GM23248 (cell line): ENCODE results near the gene OAS1. TPM values are rescaled to one million over a fixed set of nuclear protein-coding genes. Genes with fewer than 3 reads are reported as not detected.
A peak's percentile ranks its signal among the peaks of the same experiment; 100 is the strongest.
"Not testable (repeated sequence)": the region's sequence is repeated elsewhere in the genome, so short reads cannot be mapped to it uniquely, and the experiment has no call there.

Experiments used
- DNase-seq: peaks from one replicate; pipeline ENCODE4 v3.0.0-alpha.2; 2015
- H2AFZ ChIP-seq: fragments of 200-600 bp; sonication (generic); 2 replicates; pipeline ENCODE4 v1.6.1; 2016; ENCODE audit warnings: antibody characterized with exemption
- H3F3A ChIP-seq: fragments of 200-600 bp; sonication (generic); 2 replicates; pipeline ENCODE4 v1.6.1; 2016; ENCODE audit warnings: mild to moderate bottlenecking, antibody characterized with exemption, mixed run types; ENCODE audit not compliant: insufficient read depth
- H3K27ac ChIP-seq: fragments of 200-600 bp; sonication (generic); 2 replicates; pipeline ENCODE4 v1.5.1; 2016; ENCODE audit warnings: mild to moderate bottlenecking
- H3K27me3 ChIP-seq: fragments of 200-600 bp; sonication (generic); replicated peaks from 2 replicates; pipeline ENCODE4 v1.6.1; 2016; ENCODE audit warnings: mild to moderate bottlenecking; ENCODE audit not compliant: insufficient read depth
- H3K36me3 ChIP-seq: fragments of 200-600 bp; sonication (generic); 2 replicates; pipeline ENCODE4 v1.6.1; 2016; ENCODE audit warnings: low read depth, mild to moderate bottlenecking
- H3K4me1 ChIP-seq: fragments of 200-600 bp; sonication (generic); 2 replicates; pipeline ENCODE4 v1.6.1; 2016; ENCODE audit warnings: mild to moderate bottlenecking; ENCODE audit not compliant: insufficient read depth
- H3K4me2 ChIP-seq: fragments of 200-600 bp; sonication (generic); one replicate; pipeline ENCODE4 v1.6.1; 2016; ENCODE audit warnings: mild to moderate bottlenecking; ENCODE audit not compliant: unreplicated experiment
- H3K4me3 ChIP-seq: fragments of 200-600 bp; sonication (generic); 2 replicates; pipeline ENCODE4 v1.5.1; 2016; ENCODE audit warnings: mild to moderate bottlenecking
- H3K79me2 ChIP-seq: fragments of 200-600 bp; sonication (generic); 2 replicates; pipeline ENCODE4 v1.6.1; 2016; ENCODE audit warnings: mild to moderate bottlenecking; ENCODE audit not compliant: insufficient read depth
- H3K9ac ChIP-seq: fragments of 200-600 bp; sonication (generic); 2 replicates; pipeline ENCODE4 v1.6.1; 2016; ENCODE audit warnings: mild to moderate bottlenecking
- H3K9me2 ChIP-seq: fragments of 200-600 bp; sonication (generic); 2 replicates; pipeline ENCODE4 v1.6.1; 2016; ENCODE audit warnings: mixed run types, mild to moderate bottlenecking, moderate library complexity; ENCODE audit not compliant: insufficient read depth
- H3K9me3 ChIP-seq: fragments of 200-600 bp; sonication (generic); one replicate; pipeline ENCODE4 v1.6.1; 2017; ENCODE audit warnings: low read depth
- H4K20me1 ChIP-seq: fragments of 200-600 bp; sonication (generic); 2 replicates; pipeline ENCODE4 v1.6.0; 2016; ENCODE audit not compliant: insufficient read depth
- EZH2 ChIP-seq: fragments of 200-600 bp; sonication (generic); IDR thresholded peaks from 2 replicates; pipeline ENCODE4 v1.6.1; 2018; ENCODE audit warnings: antibody characterized with exemption, mild to moderate bottlenecking; ENCODE audit not compliant: insufficient read depth, poor library complexity, severe bottlenecking
- EZH2phosphoT487 ChIP-seq: fragments of 200-600 bp; sonication (generic); IDR thresholded peaks from 2 replicates; pipeline ENCODE4 v1.6.1; 2018; ENCODE audit warnings: antibody characterized with exemption, moderate library complexity, mild to moderate bottlenecking, low read depth; ENCODE audit not compliant: insufficient read depth
- WGBS, 2 experiments: methylation state at CpG; one replicate each; pipeline ENCODE4 v1.1.6; 2015 to 2017; ENCODE audit warnings: low lambda C conversion rate in 2 of 2, low coverage in 1 of 2; ENCODE audit errors: missing lambda C conversion rate in 2 of 2; 5-methylcytosine and 5-hydroxymethylcytosine counted together
- in situ Hi-C: fragments of 300-500 bp; cut with MboI; formaldehyde crosslinking; loops from 2 replicates; pipeline ENCODE4 v1.15.0; 2020
- polyA plus RNA-seq: library from polyadenylated mRNA; unstranded; fragments of >200 nt; fragmentation: Nextera tagmentation; extraction: Ambion mirVana; gene quantifications from 2 replicates; pipeline ENCODE4 v1.2.1, GENCODE V29; 2016
- total RNA-seq: library from RNA; depleted of rRNA; stranded (reverse); fragments of >200 nt; shearing (Covaris generic); gene quantifications from 2 replicates; pipeline ENCODE4 v1.2.3, GENCODE V29; 2014

OAS1 gene
- total and polyA plus RNA-seq, 2 experiments from 2014 or later, result 0.10 TPM; not detected in 1

DNA sequence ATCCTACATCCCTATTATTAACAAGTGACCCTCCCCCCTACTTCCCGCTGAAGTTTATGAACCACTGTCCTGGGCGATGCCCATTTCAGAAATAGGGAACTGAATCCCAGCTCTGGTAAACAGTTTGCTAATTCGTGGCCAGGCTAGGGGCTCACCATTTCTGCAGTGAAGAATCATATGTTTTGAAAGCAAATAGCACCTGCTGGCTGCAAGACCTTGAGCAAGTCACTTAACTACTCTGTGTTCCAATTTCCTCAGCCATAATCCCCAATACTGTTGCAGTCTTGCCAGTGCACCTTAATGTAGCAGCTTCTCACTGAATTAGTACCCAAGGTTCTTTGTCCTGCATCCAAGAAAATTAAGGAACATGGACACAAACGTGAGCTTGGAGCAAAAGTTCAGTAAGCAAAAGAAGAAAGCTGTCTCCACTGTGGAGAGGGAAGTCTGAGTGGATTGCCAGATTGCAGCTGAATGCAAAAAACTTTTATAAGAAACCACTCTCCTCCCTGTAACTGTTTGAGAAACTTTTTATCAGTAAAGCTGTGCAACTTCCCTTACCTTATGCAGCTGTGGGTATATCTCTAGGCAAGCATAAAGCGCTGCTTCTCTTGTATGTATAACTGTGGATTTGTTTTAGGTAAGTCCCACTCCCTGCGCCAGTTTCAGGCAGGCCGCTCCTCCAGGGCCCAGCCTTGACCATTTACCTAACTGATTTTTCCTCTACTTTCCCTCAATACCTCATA, 824 bp downstream of the OAS1 start:
- H2AFZ ChIP-seq, result no peak overlapping the region
- TF ChIP-seq EZH2, result no peak
- no peak for TF ChIP-seq EZH2phosphoT487
- no peak overlapping the region for H3K9ac ChIP-seq
- H3K4me1 ChIP-seq, result peaks cover 18% of the 10 kb centered on the region; the same call in 1 of the 2 replicates
- peaks cover 9% of the 10 kb centered on the region; the same call in 1 of the 2 replicates for H3K27me3 ChIP-seq
- WGBS, 2 experiments, result 48 to 54% methylated on average over 7 of the region's 7 CpGs
- DNase-seq, result no peak
- no peak overlapping the region for H3K27ac ChIP-seq
- H3K4me2 ChIP-seq, result no peak overlapping the region
- no peaks in the 10 kb centered on the region for H3K36me3 ChIP-seq
- no peak overlapping the region for H3K4me3 ChIP-seq
- no peaks in the 10 kb centered on the region for H4K20me1 ChIP-seq
- H3K79me2 ChIP-seq, result no peaks in the 10 kb centered on the region
- H3K9me2 ChIP-seq, result no peaks in the 10 kb centered on the region
- in situ Hi-C loops, result no loop called here
- peaks cover 11% of the 10 kb centered on the region; the same call in 1 of the 2 replicates for H3F3A ChIP-seq
- no peaks in the 10 kb centered on the region for H3K9me3 ChIP-seq

DNA sequence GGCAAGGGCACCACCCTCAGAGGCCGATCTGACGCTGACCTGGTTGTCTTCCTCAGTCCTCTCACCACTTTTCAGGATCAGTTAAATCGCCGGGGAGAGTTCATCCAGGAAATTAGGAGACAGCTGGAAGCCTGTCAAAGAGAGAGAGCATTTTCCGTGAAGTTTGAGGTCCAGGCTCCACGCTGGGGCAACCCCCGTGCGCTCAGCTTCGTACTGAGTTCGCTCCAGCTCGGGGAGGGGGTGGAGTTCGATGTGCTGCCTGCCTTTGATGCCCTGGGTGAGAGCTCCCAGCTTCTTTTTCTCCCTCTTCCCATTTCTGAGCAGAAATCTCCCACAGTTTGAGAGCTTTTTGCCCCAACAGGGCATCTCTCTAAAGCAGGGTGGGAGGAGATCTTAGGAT, 1.8 kb downstream of the OAS1 start:
- no peaks in the 10 kb centered on the region for H3K79me2 ChIP-seq
- in situ Hi-C loops, result no loop called here
- no peak overlapping the region for H3K4me3 ChIP-seq
- peaks cover 7% of the 10 kb centered on the region for H3K9me3 ChIP-seq
- H2AFZ ChIP-seq, result no peak overlapping the region
- DNase-seq, result peak; percentile 10
- 15 to 18% methylated on average over 11 to 12 of the region's 12 CpGs for WGBS, 2 experiments
- H3K9ac ChIP-seq, result no peak overlapping the region
- no peaks in the 10 kb centered on the region for H3K9me2 ChIP-seq
- no peak overlapping the region for H3K27ac ChIP-seq
- H3F3A ChIP-seq, result peaks cover 11% of the 10 kb centered on the region; the same call in 1 of the 2 replicates
- H3K27me3 ChIP-seq, result peaks cover 9% of the 10 kb centered on the region; the same call in 1 of the 2 replicates
- TF ChIP-seq EZH2phosphoT487, result no peak
- no peak overlapping the region for H3K4me2 ChIP-seq
- no peaks in the 10 kb centered on the region for H4K20me1 ChIP-seq
- H3K36me3 ChIP-seq, result no peaks in the 10 kb centered on the region
- peaks cover 18% of the 10 kb centered on the region; the same call in 1 of the 2 replicates for H3K4me1 ChIP-seq

GRCh38 chr12:112909693-112910092, 2.9 kb downstream of the OAS1 start:
- H3K9me3 ChIP-seq, result peaks cover 8% of the 10 kb centered on the region
- H3K27ac ChIP-seq, result no peak overlapping the region
- in situ Hi-C loops, result no loop called here
- 84 to 88% methylated on average over 4 of the region's 4 CpGs for WGBS, 2 experiments
- 0 out of 2 replicates have a peak, but pooled peaks cover 8% of the 10 kb centered on the region for H3K4me1 ChIP-seq
- no peaks in the 10 kb centered on the region for H3K79me2 ChIP-seq
- H3F3A ChIP-seq, result peaks cover 3% of the 10 kb centered on the region; the same call in 1 of the 2 replicates
- TF ChIP-seq EZH2phosphoT487 (no peak), EZH2 (no peak)
- H2AFZ ChIP-seq, result no peak overlapping the region
- no peak overlapping the region for H3K9ac ChIP-seq
- H4K20me1 ChIP-seq, result no peaks in the 10 kb centered on the region
- DNase-seq, result no peak
- peaks cover 9% of the 10 kb centered on the region; the same call in 1 of the 2 replicates for H3K27me3 ChIP-seq
- H3K4me3 ChIP-seq, result no peak overlapping the region
- H3K4me2 ChIP-seq, result no peak overlapping the region
- no peaks in the 10 kb centered on the region for H3K9me2 ChIP-seq
- no peaks in the 10 kb centered on the region for H3K36me3 ChIP-seq

- 48 to 71% methylated on average over 1 of the region's 1 CpG for WGBS, 2 experiments
- Histone ChIP-seq H3K4me3 (no peak overlapping the region), H3K36me3 (no peaks in the 10 kb centered on the region), H3F3A (no peaks in the 10 kb centered on the region), H3K4me1 (no peaks in the 10 kb centered on the region), H3K27ac (no peak overlapping the region), H3K27me3 (peaks cover 9% of the 10 kb centered on the region; the same call in 1 of the 2 replicates), H3K9me3 (peaks cover 8% of the 10 kb centered on the region), H4K20me1 (no peaks in the 10 kb centered on the region), H3K4me2 (no peak overlapping the region), H3K9me2 (no peaks in the 10 kb centered on the region), H3K9ac (no peak overlapping the region), H3K79me2 (no peaks in the 10 kb centered on the region), H2AFZ (no peak overlapping the region)
- no peak for DNase-seq
- TF ChIP-seq EZH2, result no peak
- no peak for TF ChIP-seq EZH2phosphoT487
- in situ Hi-C loops, result no loop called here
Observed at GRCh38 chr12:112913038-112913688, 6.4 kb downstream of the OAS1 start.

DNA sequence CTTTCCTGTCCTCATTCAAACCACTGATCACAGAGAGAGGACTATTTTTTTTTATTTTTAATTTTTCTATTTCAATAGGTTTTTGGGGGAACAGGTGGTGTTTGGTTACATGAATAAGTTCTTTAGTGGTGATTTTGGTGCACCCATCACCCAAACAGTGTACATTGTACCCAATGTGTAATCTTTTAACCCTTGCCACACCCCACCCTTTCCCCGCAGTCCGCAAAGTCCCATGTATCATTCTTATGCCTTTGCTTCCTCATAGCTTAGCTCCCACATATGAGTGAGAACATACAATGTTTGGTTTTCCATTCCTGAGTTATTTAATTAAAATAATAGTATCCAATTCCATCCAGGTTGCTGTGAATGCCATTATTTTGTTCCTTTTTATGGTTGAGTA, 7.1 kb downstream of the OAS1 start:
- H3K27me3 ChIP-seq, H3F3A ChIP-seq, H3K9me3 ChIP-seq, DNase-seq, H3K4me1 ChIP-seq, H3K27ac ChIP-seq, H3K36me3 ChIP-seq, H3K79me2 ChIP-seq, H2AFZ ChIP-seq, H3K4me3 ChIP-seq, in situ Hi-C loops, H3K9me2 ChIP-seq, H3K9ac ChIP-seq, H3K4me2 ChIP-seq, H4K20me1 ChIP-seq: not testable (repeated sequence)
- WGBS, 2 experiments, result 86 to 95% methylated on average over 2 of the region's 2 CpGs
